Activated CD4-positive, alpha-beta T cell treated with anti-CD3 and anti-CD28 coated beads, Interleukin-2, amount 50 U/mL, for 1 hour (primary cell): ENCODE data around the gene KIF6.
"Not testable (repeated sequence)": the region's sequence is repeated elsewhere in the genome, so short reads cannot be mapped to it uniquely, and the experiment has no call there.

Experiments
- DNase-seq: peaks from one replicate; pipeline ENCODE4 v3.0.0-alpha.2; 2020

The KIF6 gene

GRCh38 chr6:39493174-39493573 is 232.0 kb downstream of the KIF6 start:
- DNase-seq, result no peak

- no peak for DNase-seq
These were observed 235.1 kb downstream of the KIF6 start for GRCh38 chr6:39490108-39490507.

GRCh38 chr6:39488255-39488879 is 236.8 kb downstream of the KIF6 start:
- no peak for DNase-seq

- no peak for DNase-seq
These were observed 240.9 kb downstream of the KIF6 start for GRCh38 chr6:39484276-39484675.

DNA sequence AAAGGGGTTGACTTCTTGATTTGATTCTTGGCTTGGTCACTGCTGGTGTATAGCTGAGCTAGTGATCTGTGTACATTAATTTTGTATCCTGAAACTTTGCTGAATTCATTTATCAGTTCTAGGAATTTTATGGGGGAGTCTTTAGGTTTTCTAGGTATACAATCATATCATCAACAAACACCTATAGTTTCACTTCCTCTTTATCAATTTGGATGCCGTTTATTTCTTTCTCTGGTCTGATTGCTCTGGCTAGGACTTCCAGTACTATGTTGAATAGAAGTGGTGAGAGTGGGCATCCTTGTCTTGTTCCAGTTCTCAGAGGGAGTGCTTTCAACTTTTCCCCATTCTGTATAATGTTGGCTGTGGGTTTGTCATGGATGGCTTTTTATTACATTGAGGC is 245.4 kb downstream of the KIF6 start:
- not testable (repeated sequence) for DNase-seq

- DNase-seq, result no peak
These were observed 248.5 kb downstream of the KIF6 start for GRCh38 chr6:39476670-39477069.

DNA sequence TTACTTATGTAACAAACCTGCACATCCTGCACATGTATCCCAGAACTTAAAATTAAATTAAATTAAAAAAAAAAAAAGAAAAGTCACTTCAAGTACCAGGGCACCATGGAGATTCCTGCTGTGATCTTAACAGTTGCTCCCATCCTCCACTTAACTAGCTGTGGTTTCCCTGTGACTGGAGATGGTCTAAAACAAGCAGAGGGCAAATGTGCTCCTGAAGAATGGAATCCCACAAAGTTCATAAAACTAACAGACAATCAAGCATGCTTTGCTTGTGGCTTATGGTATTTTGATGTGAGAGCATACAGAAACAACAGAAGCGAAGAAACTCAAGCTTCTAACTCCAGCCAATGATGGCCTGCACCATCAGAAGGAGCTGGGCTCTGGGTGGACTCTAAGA is 249.1 kb downstream of the KIF6 start:
- DNase-seq, result no peak

- no peak for DNase-seq
These were observed 253.1 kb downstream of the KIF6 start for GRCh38 chr6:39471954-39472659.

GRCh38 chr6:39470506-39470905 is 254.7 kb downstream of the KIF6 start:
- no peak for DNase-seq

- no peak for DNase-seq
These were observed 256.8 kb downstream of the KIF6 start for GRCh38 chr6:39468385-39468784.

DNA sequence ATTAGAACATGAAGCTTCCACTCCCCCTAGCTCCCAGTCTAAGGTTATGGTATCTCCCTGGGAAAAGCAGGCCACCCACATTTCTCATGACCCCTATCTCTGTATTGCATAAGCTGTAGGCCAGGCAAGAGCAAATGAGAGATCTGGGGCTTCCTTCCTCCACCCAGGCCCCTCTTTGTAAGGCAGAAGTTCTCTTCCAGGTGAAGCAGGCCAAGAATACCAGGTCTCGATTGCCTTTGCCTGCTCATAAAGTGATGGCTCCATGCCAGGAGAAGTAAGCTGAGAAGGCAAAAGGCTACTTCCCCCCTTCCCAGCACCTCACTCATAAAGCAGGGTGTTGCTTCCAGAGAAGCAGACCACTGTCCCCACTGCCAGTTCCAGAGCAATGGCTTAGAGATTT is 258.6 kb downstream of the KIF6 start:
- no peak for DNase-seq

- DNase-seq, result no peak
These were observed 259.7 kb downstream of the KIF6 start for GRCh38 chr6:39465539-39465938.

DNA sequence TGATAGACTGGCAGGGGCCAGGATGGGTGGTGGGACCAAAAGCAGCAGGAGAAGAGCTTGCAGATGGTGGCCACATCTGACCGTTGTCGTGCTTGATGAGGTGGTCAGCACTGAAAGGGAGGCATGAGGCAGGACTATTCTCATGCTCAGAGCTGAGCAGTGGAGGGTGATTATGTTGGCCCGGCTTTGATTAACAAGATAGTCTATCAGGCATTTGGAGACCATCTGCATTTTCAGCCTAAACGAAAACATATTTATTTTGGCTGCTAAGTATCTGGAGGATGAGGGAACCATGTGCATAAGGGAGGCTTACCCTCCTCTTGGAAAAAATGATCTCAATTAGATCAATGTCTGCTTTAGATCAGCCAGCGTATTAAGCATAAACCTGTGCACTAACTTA is 261.1 kb downstream of the KIF6 start:
- no peak for DNase-seq

DNA sequence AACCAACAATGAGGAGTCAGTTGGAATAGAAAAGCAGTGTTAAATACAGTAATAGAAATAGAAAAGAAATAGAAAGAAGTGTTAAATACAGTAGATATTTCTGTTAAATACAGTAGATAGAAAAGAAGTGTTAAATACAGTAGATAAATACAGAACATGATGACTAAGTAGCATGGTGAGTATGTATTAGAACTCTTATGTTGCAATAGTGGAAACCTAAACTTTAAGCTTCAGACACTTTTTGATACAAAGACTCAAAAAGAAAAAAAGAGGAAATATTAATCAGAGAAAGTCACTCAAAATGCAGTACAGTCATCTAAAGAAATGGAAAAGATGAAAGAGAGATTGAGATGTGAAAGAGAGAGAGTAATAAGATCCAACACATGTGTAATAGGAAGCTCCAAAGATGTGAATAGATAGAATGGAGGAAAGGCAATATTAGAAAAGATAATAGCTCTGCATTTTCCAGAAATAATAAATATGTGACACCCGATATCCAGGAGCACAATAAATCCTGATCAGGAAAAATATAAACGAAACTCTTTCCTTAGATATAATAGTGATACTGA is 271.2 kb downstream of the KIF6 start:
- DNase-seq, result no peak

DNA sequence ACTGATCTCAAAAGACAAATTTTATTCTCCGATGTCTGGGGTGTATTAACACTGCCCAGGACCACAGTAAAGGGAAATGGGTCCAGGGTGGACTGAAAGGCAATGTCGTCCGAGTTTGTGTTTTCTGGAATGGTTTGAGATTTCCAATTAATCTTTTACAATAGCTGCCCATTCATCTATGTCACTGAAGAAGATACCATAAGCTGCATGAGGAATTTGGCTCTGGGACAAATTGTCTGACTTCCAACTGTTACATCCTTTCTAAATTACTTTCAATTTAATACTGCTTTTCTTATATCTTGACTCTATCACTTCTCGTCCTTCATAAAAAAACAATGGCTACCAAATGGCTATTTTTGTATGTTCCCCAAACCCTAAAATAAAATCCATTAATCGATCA is 272.0 kb downstream of the KIF6 start:
- DNase-seq, result no peak

DNA sequence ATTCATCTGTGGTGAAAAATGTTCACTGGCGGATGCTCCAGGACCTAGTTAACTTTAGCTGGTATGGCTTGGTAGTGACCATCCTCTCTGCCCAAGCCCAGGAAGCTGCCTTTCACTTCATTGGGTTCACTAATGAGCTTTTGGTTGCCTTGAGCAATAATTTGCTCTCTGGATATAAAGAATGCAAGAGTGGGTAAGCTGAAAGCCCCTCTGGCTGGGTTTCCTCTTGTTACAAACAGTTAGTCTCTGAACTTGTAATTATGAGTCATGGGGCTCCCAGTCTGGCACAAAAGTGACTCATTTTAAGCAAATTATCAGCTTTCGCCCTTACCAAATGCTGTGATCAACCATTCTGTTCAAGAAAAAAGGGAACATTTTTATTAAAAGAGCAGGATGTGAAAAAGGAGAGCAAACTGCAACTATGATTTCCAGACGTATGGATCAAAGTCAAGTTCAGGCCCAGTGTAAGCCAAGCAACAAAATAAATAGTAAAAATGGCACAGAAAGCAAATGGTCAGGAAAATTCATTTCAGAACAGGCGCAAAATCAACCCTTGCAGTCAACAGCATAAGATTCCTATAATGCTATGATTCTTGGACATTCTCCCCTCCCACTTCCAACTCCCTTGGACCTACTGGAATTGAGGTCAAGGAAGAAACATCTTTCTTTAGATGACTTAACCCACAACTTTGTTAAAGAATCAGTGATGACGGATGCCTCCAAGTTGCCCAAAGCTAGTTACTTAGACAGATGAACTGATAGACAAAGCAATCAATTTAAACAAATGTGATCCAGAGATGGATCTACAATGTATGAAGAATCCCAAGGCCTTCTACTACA is 272.7 kb downstream of the KIF6 start:
- no peak for DNase-seq

DNA sequence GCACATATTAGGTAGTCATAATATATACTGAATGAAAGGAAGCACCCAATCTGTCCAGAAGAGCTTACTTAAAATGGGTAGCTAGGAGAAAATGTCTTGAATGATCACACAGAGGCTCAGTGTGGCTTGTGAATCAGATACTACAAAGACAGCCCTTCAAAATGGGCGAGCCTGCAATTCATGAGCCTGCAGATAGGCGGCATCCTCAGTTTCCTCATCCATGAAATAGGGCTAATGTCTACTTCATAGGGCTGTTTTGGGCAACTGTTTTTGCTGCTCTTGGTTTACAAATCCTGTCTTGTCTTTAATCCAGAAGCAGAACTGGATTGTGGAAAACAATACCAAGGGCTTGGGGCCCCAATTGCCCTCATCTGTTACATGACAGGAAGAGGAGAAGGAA is 273.4 kb downstream of the KIF6 start:
- DNase-seq, result no peak

- DNase-seq, result no peak
These were observed 276.2 kb downstream of the KIF6 start for GRCh38 chr6:39449022-39449421.

GRCh38 chr6:39446909-39447308 is 278.3 kb downstream of the KIF6 start:
- DNase-seq, result no peak

DNA sequence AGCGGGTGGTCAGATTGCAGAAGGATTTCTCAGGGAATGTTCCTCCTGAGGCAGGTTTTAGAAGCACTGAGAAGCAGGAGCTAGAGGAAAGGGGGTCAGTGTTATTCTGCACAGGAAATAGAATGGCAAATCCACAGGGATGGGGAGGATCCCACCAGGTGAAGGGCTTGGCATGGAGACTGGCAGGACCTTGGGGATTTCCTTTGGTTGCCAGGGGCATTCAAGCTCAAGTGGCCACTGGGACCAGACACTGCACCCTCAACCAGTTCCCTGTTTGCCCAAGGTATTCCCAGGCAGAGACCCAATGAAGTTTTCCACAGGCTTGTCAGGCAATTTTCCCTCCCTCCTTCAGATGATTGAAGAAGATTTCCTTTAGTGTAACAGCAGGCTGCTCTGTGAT is 279.5 kb downstream of the KIF6 start:
- no peak for DNase-seq

DNA sequence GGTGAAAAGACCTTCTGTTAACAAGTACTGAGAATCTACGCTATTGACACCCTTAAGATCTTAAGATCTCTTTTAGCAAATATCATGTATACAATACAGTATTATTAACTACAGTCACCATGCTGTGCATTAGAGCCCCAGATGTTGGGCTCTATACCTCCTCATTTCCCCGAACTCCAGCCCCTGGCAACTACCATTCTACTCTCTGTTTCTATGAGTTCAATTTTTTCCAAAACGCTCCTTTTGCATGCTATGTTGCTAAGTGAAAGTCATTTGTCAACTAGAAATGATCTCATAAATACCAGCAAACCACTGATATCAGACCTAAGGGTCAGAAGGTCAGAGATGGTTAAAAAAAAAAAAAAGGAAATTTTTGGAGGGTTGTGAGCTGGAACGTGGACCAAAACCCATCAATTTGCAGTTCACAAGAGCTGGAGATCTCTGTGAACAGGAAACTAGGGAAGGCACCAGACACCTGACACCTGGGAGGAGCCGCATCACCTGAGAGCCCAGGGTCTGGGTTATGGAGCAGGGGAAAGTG is 280.7 kb downstream of the KIF6 start:
- no peak for DNase-seq

GRCh38 chr6:39441986-39442385 is 283.2 kb downstream of the KIF6 start:
- no peak for DNase-seq

- DNase-seq, result no peak
These were observed 283.9 kb downstream of the KIF6 start for GRCh38 chr6:39441301-39441700.
